Lung (tissue), 12 donors: ENCODE measurements around the gene RHBDL2. TPM values are rescaled to one million over a fixed set of nuclear protein-coding genes. Genes with fewer than 3 reads are reported as not detected.
A peak's percentile ranks its signal among the peaks of the same experiment; 100 is the strongest.

Experiments used
- ATAC-seq: fragments of 200-7000 bp; cut with Tn5 transposase; one replicate; pipeline ENCODE4 v1.9.1; 2020; ENCODE audit warnings: moderate number of reproducible peaks; ENCODE audit not compliant: insufficient read depth, low FRiP score
- DNase-seq, 3 donors: peaks; one replicate each; pipeline ENCODE4 v3.0.0-alpha.2; 2013 to 2017
- H3K27ac ChIP-seq, 2 donors: one replicate each; pipeline ENCODE4 v1.5.1; 2013; ENCODE audit warnings: mild to moderate bottlenecking in 2 of 2, moderate library complexity in 2 of 2, control low read depth in 1 of 2, inconsistent platforms in 1 of 2, low read depth in 1 of 2, low read length in 1 of 2
- H3K27me3 ChIP-seq, 3 donors: one replicate each; pipeline ENCODE4 v1.5.1; 2013; ENCODE audit warnings: low read length in 2 of 3; ENCODE audit not compliant: control insufficient read depth in 3 of 3, insufficient read depth in 3 of 3
- H3K36me3 ChIP-seq, 4 donors: one replicate each; pipeline ENCODE4 v1.5.1; 2013; ENCODE audit warnings: low read length in 4 of 4, mild to moderate bottlenecking in 1 of 4, moderate library complexity in 1 of 4; ENCODE audit not compliant: control insufficient read depth in 4 of 4, insufficient read depth in 4 of 4
- H3K4me1 ChIP-seq, 5 donors: one replicate each; pipeline ENCODE4 v1.5.1; 2013; ENCODE audit warnings: low read length in 5 of 5, mild to moderate bottlenecking in 2 of 5, moderate library complexity in 1 of 5; ENCODE audit not compliant: control insufficient read depth in 5 of 5, insufficient read depth in 5 of 5
- H3K4me3 ChIP-seq: one replicate; pipeline ENCODE4 v1.5.1; 2013; ENCODE audit warnings: mild to moderate bottlenecking, control low read depth, moderate library complexity
- H3K9ac ChIP-seq, 2 donors: one replicate each; pipeline ENCODE4 v1.5.1; 2013; ENCODE audit warnings: low read length in 2 of 2, control low read depth in 1 of 2; ENCODE audit not compliant: insufficient read depth in 1 of 2
- H3K9me3 ChIP-seq, 4 donors: one replicate each; pipeline ENCODE4 v1.5.1; 2013; ENCODE audit warnings: low read length in 3 of 4, mild to moderate bottlenecking in 1 of 4, moderate library complexity in 1 of 4; ENCODE audit not compliant: control insufficient read depth in 4 of 4, insufficient read depth in 3 of 4
- WGBS, 2 donors: extraction: QIAGEN DNeasy Blood & Tissue Kit; methylation state at CpG; one replicate each; pipeline ENCODE4 v1.1.7; 2013; 5-methylcytosine and 5-hydroxymethylcytosine counted together
- polyA plus RNA-seq, 2 donors: library from polyadenylated mRNA; stranded (reverse); fragments of 200-250 nt; gene quantifications; one replicate each; pipeline ENCODE4 v1.2.1, GENCODE V29; 2013
- total RNA-seq, 2 donors: library from RNA; depleted of rRNA in 1 of 2; stranded (reverse); fragments of >200 nt in 1 of 2; gene quantifications; one replicate each; pipeline ENCODE4 v1.2.1, GENCODE V29; 2014 to 2021
- TF ChIP-seq, protein P1 (sequence below): IDR thresholded peaks from 2 replicates; pipeline ENCODE4 v1.5.1; 2012; ENCODE audit warnings: mild to moderate bottlenecking; ENCODE audit errors: control extremely low read depth, extremely low read depth
- donor health status: control.
- donor health status: control.
- donor health status: Bipolar disorder and iron deficiency.
- donor health status: healthy.
- donor health status: DM: yes; HTN: yes; CAD: no.

The RHBDL2 gene
- total and polyA plus RNA-seq, 4 donors = 0.97 to 3.3 (median 1.2) TPM

DNA sequence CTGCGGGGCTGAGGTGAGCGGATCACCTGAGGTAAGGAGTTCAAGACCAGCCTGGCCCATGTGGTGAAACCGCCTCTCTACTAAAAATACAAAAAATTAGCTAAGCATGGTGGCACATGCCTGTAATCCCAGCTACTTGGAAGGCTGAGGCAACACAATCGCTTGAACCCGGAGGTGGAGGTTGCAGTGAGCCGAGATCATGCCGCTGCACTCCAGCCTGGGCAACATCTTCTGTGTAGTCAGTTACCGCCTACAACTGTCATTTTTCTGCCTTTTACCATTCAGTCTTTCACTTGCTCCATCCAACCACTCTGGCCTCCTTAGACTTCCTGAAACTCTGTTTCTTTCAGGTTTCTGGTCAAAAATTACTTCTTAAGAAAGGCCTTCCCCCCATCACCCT is 70.6 kb downstream of the RHBDL2 start:
- Histone ChIP-seq H3K27ac (no peak overlapping the region), H3K36me3 (peaks cover 0 to 5% (median 2%) of the 10 kb centered on the region in 4 donors), H3K9me3 (no peaks in the 10 kb centered on the region), H3K4me3 (no peak overlapping the region), H3K9ac (no peak overlapping the region), H3K27me3 (no peaks in the 10 kb centered on the region), H3K4me1 (peaks cover 1 to 16% (median 8%) of the 10 kb centered on the region in 5 donors)
- no peak for ATAC-seq
- TF ChIP-seq, protein P1, sequence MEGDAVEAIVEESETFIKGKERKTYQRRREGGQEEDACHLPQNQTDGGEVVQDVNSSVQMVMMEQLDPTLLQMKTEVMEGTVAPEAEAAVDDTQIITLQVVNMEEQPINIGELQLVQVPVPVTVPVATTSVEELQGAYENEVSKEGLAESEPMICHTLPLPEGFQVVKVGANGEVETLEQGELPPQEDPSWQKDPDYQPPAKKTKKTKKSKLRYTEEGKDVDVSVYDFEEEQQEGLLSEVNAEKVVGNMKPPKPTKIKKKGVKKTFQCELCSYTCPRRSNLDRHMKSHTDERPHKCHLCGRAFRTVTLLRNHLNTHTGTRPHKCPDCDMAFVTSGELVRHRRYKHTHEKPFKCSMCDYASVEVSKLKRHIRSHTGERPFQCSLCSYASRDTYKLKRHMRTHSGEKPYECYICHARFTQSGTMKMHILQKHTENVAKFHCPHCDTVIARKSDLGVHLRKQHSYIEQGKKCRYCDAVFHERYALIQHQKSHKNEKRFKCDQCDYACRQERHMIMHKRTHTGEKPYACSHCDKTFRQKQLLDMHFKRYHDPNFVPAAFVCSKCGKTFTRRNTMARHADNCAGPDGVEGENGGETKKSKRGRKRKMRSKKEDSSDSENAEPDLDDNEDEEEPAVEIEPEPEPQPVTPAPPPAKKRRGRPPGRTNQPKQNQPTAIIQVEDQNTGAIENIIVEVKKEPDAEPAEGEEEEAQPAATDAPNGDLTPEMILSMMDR = no peak
- 84 to 93% methylated on average over 8 of the region's 8 CpGs for WGBS, 2 donors
- no peak for DNase-seq

DNA sequence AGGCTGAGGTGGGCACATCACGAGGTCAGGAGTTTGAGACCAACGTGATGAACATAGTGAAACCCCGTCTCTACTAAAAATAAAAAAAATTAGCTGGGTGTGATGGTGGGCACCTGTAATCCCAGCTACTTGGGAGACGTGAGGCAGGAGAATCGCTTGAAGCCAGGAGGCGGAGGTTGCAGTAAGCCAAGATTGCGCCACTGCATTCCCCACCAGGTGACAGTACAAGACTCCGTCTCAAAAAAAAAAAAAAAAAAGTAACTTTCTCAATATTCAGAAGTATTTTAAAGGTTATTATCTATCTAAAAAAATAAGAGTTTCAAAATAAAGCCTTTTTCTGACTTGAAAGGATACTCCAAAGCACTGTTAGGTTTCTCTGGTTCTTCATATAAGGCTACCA is 74.4 kb downstream of the RHBDL2 start:
- Histone ChIP-seq H3K9ac (no peak overlapping the region), H3K4me1 (peaks cover 0 to 14% (median 2%) of the 10 kb centered on the region in 5 donors), H3K27me3 (no peaks in the 10 kb centered on the region), H3K27ac (no peak overlapping the region), H3K36me3 (peaks cover 0 to 17% (median 3%) of the 10 kb centered on the region in 4 donors), H3K9me3 (no peaks in the 10 kb centered on the region), H3K4me3 (no peak overlapping the region)
- ATAC-seq (no peak), DNase-seq (no peak)
- 81 to 93% methylated on average over 8 of the region's 8 CpGs for WGBS, 2 donors
- TF ChIP-seq, protein P1 = no peak

DNA sequence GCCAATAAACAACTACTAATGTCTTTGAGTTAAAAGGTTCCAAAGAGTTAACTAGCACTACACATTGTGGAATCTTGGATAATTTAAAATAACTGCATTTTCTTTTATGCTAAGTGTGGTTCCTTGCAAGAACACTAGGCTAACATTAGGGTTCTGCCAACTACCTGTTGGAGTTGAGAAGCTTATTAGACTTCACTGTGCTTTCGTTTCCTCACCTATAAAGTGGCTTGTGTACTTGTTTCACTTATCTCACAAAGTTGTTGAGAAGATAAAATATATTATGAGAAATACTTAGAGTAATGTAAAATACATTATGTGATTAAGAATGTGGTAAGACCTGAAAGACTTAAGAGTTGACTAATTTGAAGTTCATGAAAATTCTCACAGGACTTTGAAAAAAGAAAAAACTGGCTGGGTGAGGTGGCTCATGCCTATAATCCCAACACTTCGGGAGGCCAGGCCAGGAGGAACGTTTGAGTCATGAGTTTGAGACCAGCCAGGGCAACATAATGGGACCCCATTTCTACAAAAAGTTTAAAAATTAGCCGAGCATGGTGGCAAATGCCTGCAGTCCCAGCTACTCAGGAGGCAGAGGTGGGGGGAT is 76.4 kb downstream of the RHBDL2 start:
- ATAC-seq = no peak
- no peak overlapping the region for H3K4me3 ChIP-seq

More for the DNA sequence above, 76.4 kb downstream of the RHBDL2 start:
- no peak overlapping the region for H3K27ac ChIP-seq
- peak in 1 of 3 donors; percentile 13 for DNase-seq
- TF ChIP-seq, protein P1 = no peak
- no peaks in the 10 kb centered on the region for H3K27me3 ChIP-seq
- H3K36me3 ChIP-seq = peaks cover 0 to 19% (median 3%) of the 10 kb centered on the region in 4 donors
- H3K4me1 ChIP-seq = peaks cover 0 to 14% (median 4%) of the 10 kb centered on the region in 5 donors
- WGBS, 2 donors = 67 to 87% methylated on average over 4 of the region's 4 CpGs
- H3K9me3 ChIP-seq = no peaks in the 10 kb centered on the region
- H3K9ac ChIP-seq = no peak overlapping the region
